ENCODE data around the gene CNOT11.

The CNOT11 gene

GRCh38 chr2:101296371-101296770, 43.7 kb downstream of the CNOT11 start:
- no peak for TF ChIP-seq CTCF (IDR thresholded peaks at IDR 0.05)
- H3K9me3 Mint-ChIP-seq, result no peaks in the 10 kb centered on the region
- no peak overlapping the region for H3K4me3 Mint-ChIP-seq
- H3K36me3 Mint-ChIP-seq (ENCODE audit: low read depth), result peaks cover 37% of the 10 kb centered on the region
- no peaks in the 10 kb centered on the region for H3K27me3 Mint-ChIP-seq (ENCODE audit: low read depth, poor library complexity)
- H3K27ac Mint-ChIP-seq, result no peak overlapping the region
- no peak for DNase-seq
- peaks cover 45% of the 10 kb centered on the region for H3K4me1 Mint-ChIP-seq

GRCh38 chr2:101297383-101297782, 44.7 kb downstream of the CNOT11 start:
- no peak for TF ChIP-seq CTCF (IDR thresholded peaks at IDR 0.05)
- Mint-ChIP-seq H3K9me3 (no peaks in the 10 kb centered on the region), H3K27me3 (ENCODE audit: low read depth, poor library complexity) (no peaks in the 10 kb centered on the region), H3K4me1 (peaks cover 44% of the 10 kb centered on the region), H3K27ac (peak overlapping the region; percentile 13), H3K4me3 (no peak overlapping the region), H3K36me3 (ENCODE audit: low read depth) (peaks cover 37% of the 10 kb centered on the region)
- no peak for DNase-seq

GRCh38 chr2:101299604-101300003, 46.9 kb downstream of the CNOT11 start:
- peaks cover 22% of the 10 kb centered on the region for H3K4me1 Mint-ChIP-seq
- H3K27me3 Mint-ChIP-seq (ENCODE audit: low read depth, poor library complexity), result no peaks in the 10 kb centered on the region
- no peak overlapping the region for H3K4me3 Mint-ChIP-seq
- no peaks in the 10 kb centered on the region for H3K9me3 Mint-ChIP-seq
- DNase-seq, result no peak
- peak overlapping the region; percentile 24 for H3K27ac Mint-ChIP-seq
- no peak for TF ChIP-seq CTCF (IDR thresholded peaks at IDR 0.05)
- peaks cover 48% of the 10 kb centered on the region for H3K36me3 Mint-ChIP-seq (ENCODE audit: low read depth)

DNA sequence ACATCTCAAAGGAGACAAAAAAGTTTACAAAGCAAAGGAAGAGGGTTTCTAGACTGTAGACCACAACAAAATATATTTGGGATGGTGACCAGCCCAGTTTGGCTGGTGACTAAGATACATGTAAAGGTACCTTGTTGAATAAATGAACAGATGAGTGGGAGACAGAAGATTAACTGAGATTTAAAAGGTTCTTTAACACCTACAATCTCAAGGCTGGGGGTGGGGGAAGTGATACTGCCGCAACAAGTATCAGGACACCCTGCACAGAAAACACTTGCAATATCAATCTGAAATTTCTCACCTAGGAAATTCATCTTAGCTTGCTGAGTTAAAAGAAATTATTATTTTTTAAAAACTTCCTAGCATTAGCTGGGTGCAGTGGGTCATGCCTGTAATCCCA, 47.5 kb downstream of the CNOT11 start:
- DNase-seq, result no peak
- Mint-ChIP-seq H3K4me3 (no peak overlapping the region), H3K4me1 (peaks cover 19% of the 10 kb centered on the region), H3K27ac (peak overlapping the region; percentile 24), H3K36me3 (ENCODE audit: low read depth) (peaks cover 50% of the 10 kb centered on the region), H3K9me3 (no peaks in the 10 kb centered on the region), H3K27me3 (ENCODE audit: low read depth, poor library complexity) (no peaks in the 10 kb centered on the region)
- TF ChIP-seq CTCF (IDR thresholded peaks at IDR 0.05), result no peak

DNA sequence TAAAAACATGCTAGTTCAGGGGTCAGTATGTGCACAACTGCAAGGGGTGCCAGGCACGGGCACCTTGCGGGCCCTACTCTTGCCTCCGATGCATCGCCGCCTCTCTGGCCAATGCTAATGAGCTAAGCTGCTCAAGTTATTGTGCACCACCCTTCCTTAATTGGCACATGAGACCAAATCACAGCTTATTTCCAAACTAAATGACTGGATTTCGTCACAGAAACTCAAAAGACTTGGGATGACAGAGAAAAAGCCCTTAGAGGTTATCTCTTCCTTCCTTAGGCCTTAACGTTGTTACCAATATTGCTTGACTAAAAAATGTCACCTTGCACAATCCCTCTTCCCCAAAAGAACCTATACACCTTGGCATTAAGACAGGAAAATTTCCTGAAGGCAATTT, 48.1 kb downstream of the CNOT11 start:
- H3K27ac Mint-ChIP-seq, result no peak overlapping the region
- H3K4me3 Mint-ChIP-seq, result no peak overlapping the region
- DNase-seq, result no peak
- H3K36me3 Mint-ChIP-seq (ENCODE audit: low read depth), result peaks cover 50% of the 10 kb centered on the region
- TF ChIP-seq CTCF (IDR thresholded peaks at IDR 0.05), result no peak
- no peaks in the 10 kb centered on the region for H3K27me3 Mint-ChIP-seq (ENCODE audit: low read depth, poor library complexity)
- H3K4me1 Mint-ChIP-seq, result peaks cover 26% of the 10 kb centered on the region
- no peaks in the 10 kb centered on the region for H3K9me3 Mint-ChIP-seq

GRCh38 chr2:101302016-101302415, 49.3 kb downstream of the CNOT11 start:
- H3K9me3 Mint-ChIP-seq, result no peaks in the 10 kb centered on the region
- peaks cover 37% of the 10 kb centered on the region for H3K4me1 Mint-ChIP-seq
- TF ChIP-seq CTCF (IDR thresholded peaks at IDR 0.05), result no peak
- H3K4me3 Mint-ChIP-seq, result no peak overlapping the region
- no peaks in the 10 kb centered on the region for H3K27me3 Mint-ChIP-seq (ENCODE audit: low read depth, poor library complexity)
- H3K27ac Mint-ChIP-seq, result peak overlapping the region; percentile 49
- no peak for DNase-seq
- H3K36me3 Mint-ChIP-seq (ENCODE audit: low read depth), result peaks cover 50% of the 10 kb centered on the region

Measured in nephron progenitor cell (in vitro differentiated cells).